Effector memory CD4-positive, alpha-beta T cell (primary cell): ENCODE results near the gene KIRREL1.
A peak's percentile ranks its signal among the peaks of the same experiment; 100 is the strongest.

Experiments
- DNase-seq, 3 donors: peaks; one replicate each; pipeline ENCODE4 v3.0.0-alpha.2; 2020
- H3K27ac ChIP-seq: 2 replicates; pipeline ENCODE4 v1.7.0; 2013; ENCODE audit warnings: mild to moderate bottlenecking, low read length, moderate library complexity; ENCODE audit not compliant: insufficient read depth, poor library complexity, severe bottlenecking
- H3K27me3 ChIP-seq: replicated peaks from 2 replicates; pipeline ENCODE4 v1.7.0; 2013; ENCODE audit warnings: mild to moderate bottlenecking, low read length; ENCODE audit not compliant: insufficient read depth, control insufficient read depth, poor library complexity, severe bottlenecking
- H3K36me3 ChIP-seq: 2 replicates; pipeline ENCODE4 v1.7.0; 2013; ENCODE audit warnings: mild to moderate bottlenecking, low read length, moderate library complexity; ENCODE audit not compliant: control insufficient read depth, insufficient read depth
- H3K4me1 ChIP-seq: 2 replicates; pipeline ENCODE4 v1.7.0; 2013; ENCODE audit warnings: low read length, mild to moderate bottlenecking; ENCODE audit not compliant: control insufficient read depth, insufficient read depth, poor library complexity, severe bottlenecking
- H3K4me3 ChIP-seq: 2 replicates; pipeline ENCODE4 v1.7.0; 2013; ENCODE audit warnings: low read length, low read depth, mild to moderate bottlenecking; ENCODE audit not compliant: insufficient read depth, poor library complexity, severe bottlenecking
- H3K9me3 ChIP-seq: 2 replicates; pipeline ENCODE4 v1.7.0; 2013; ENCODE audit warnings: mild to moderate bottlenecking, low read length, moderate library complexity; ENCODE audit not compliant: control insufficient read depth

Gene KIRREL1

DNA sequence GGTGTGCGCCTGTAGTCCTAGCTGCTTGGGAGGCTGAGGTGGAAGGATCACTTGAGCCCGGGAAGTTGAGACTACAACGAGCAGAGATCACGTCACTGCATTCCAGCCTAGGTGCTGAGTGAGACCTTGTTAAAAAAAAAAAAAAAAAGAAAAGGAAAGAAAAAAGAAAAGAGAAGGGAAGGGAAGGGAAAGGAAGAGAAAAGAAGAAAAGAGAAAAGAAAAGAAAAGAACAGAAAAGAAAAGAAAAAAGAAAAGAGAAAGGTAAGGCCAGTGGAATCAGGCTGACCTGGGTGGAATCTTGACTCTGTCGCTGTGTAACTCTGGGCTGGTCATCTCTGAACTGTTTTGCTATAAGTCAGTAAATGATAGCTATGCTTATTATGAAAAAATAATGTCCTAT is 33.7 kb upstream of the KIRREL1 start:
- no peaks in the 10 kb centered on the region for H3K4me1 ChIP-seq
- no peak overlapping the region for H3K27ac ChIP-seq
- no peak overlapping the region for H3K4me3 ChIP-seq
- no peaks in the 10 kb centered on the region for H3K9me3 ChIP-seq
- DNase-seq, result no peak
- peaks cover 5% of the 10 kb centered on the region for H3K27me3 ChIP-seq
- no peaks in the 10 kb centered on the region for H3K36me3 ChIP-seq

- Histone ChIP-seq H3K36me3 (no peaks in the 10 kb centered on the region), H3K9me3 (no peaks in the 10 kb centered on the region), H3K27ac (no peak overlapping the region), H3K4me1 (no peaks in the 10 kb centered on the region), H3K27me3 (peaks cover 3% of the 10 kb centered on the region), H3K4me3 (no peak overlapping the region)
- no peak for DNase-seq
Observed at GRCh38 chr1:157960773-157961172, 32.7 kb upstream of the KIRREL1 start.

GRCh38 chr1:157961805-157962762 is 31.4 kb upstream of the KIRREL1 start:
- Histone ChIP-seq H3K4me1 (no peaks in the 10 kb centered on the region), H3K27ac (no peak overlapping the region), H3K36me3 (no peaks in the 10 kb centered on the region), H3K4me3 (no peak overlapping the region), H3K27me3 (peaks cover 3% of the 10 kb centered on the region), H3K9me3 (no peaks in the 10 kb centered on the region)
- DNase-seq, result no peak

DNA sequence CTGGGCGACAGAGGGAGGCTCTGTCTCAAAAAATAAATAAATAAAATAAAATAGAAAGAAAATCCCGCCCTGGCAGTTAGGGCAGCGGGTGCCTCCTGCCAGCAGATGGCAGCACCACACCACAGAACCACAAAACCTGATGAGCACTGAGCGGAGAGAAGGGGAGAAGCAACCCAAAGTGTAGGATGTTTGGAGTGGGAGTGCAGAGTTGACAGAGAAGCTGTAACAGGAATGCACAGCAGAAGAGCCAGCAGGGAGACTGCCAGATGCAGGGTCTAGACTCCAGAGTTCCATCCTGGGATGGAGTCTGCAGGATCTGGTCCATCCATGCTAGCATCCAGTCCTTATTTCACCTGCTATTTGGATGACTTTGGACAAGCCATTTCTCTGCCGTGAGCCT is 29.7 kb upstream of the KIRREL1 start:
- H3K27me3 ChIP-seq, result peaks cover 3% of the 10 kb centered on the region
- H3K27ac ChIP-seq, result no peak overlapping the region
- peak in 2 of 3 donors; percentile 1 to 7 for DNase-seq
- H3K4me1 ChIP-seq, result no peaks in the 10 kb centered on the region
- no peaks in the 10 kb centered on the region for H3K36me3 ChIP-seq
- no peak overlapping the region for H3K4me3 ChIP-seq
- no peaks in the 10 kb centered on the region for H3K9me3 ChIP-seq

GRCh38 chr1:157965584-157965983 is 27.9 kb upstream of the KIRREL1 start:
- no peaks in the 10 kb centered on the region for H3K27me3 ChIP-seq
- no peak overlapping the region for H3K4me3 ChIP-seq
- H3K9me3 ChIP-seq, result no peaks in the 10 kb centered on the region
- DNase-seq, result no peak
- no peaks in the 10 kb centered on the region for H3K36me3 ChIP-seq
- no peak overlapping the region for H3K27ac ChIP-seq
- H3K4me1 ChIP-seq, result no peaks in the 10 kb centered on the region

GRCh38 chr1:157966031-157966537 is 27.4 kb upstream of the KIRREL1 start:
- no peaks in the 10 kb centered on the region for H3K4me1 ChIP-seq
- H3K4me3 ChIP-seq, result no peak overlapping the region
- DNase-seq, result no peak

DNA sequence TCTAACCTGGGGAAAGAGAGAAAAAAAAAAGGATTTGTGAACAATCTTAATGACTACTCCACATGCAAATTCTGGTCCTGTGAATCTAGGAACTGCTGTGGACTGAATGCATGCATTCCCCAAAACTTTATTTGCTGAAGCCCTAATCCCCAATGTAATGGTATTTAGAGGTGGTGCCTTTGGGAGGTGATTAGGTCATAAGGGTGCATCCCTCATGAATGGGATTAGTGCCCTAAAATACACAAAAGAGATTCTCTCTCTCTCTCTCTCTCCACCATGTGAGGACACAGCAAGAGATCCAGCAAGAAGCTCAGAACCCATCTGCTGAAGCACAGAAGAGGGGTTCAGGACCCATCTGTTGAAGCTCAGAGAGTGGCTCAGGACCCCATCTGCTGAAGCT is 26.2 kb upstream of the KIRREL1 start:
- H3K27me3 ChIP-seq, result no peaks in the 10 kb centered on the region
- H3K27ac ChIP-seq, result no peak overlapping the region
- no peak for DNase-seq
- H3K9me3 ChIP-seq, result no peaks in the 10 kb centered on the region
- H3K36me3 ChIP-seq, result no peaks in the 10 kb centered on the region
- no peak overlapping the region for H3K4me3 ChIP-seq
- H3K4me1 ChIP-seq, result no peaks in the 10 kb centered on the region

More at GRCh38 chr1:157966031-157966537, 27.4 kb upstream of the KIRREL1 start:
- Histone ChIP-seq H3K9me3 (no peaks in the 10 kb centered on the region), H3K36me3 (no peaks in the 10 kb centered on the region), H3K27ac (no peak overlapping the region), H3K27me3 (no peaks in the 10 kb centered on the region)

- H3K27me3 ChIP-seq, result no peaks in the 10 kb centered on the region
- no peak overlapping the region for H3K27ac ChIP-seq
- no peaks in the 10 kb centered on the region for H3K9me3 ChIP-seq
- DNase-seq, result no peak
- no peaks in the 10 kb centered on the region for H3K36me3 ChIP-seq
- H3K4me1 ChIP-seq, result no peaks in the 10 kb centered on the region
- no peak overlapping the region for H3K4me3 ChIP-seq
Observed at GRCh38 chr1:157968508-157968907, 24.9 kb upstream of the KIRREL1 start.

GRCh38 chr1:157968946-157969345 is 24.5 kb upstream of the KIRREL1 start:
- H3K4me1 ChIP-seq, result no peaks in the 10 kb centered on the region

GRCh38 chr1:157969697-157970485 is 23.6 kb upstream of the KIRREL1 start:
- Histone ChIP-seq H3K36me3 (no peaks in the 10 kb centered on the region), H3K9me3 (no peaks in the 10 kb centered on the region), H3K27me3 (no peaks in the 10 kb centered on the region), H3K27ac (no peak overlapping the region), H3K4me3 (no peak overlapping the region), H3K4me1 (no peaks in the 10 kb centered on the region)
- no peak for DNase-seq

More at GRCh38 chr1:157968946-157969345, 24.5 kb upstream of the KIRREL1 start:
- H3K27ac ChIP-seq, result no peak overlapping the region
- H3K36me3 ChIP-seq, result no peaks in the 10 kb centered on the region
- H3K4me3 ChIP-seq, result no peak overlapping the region
- no peaks in the 10 kb centered on the region for H3K9me3 ChIP-seq
- no peaks in the 10 kb centered on the region for H3K27me3 ChIP-seq
- no peak for DNase-seq
